Large intestine (tissue), 3 donors: ENCODE data around the gene COMMD4. TPM values are rescaled to one million over a fixed set of nuclear protein-coding genes. Genes with fewer than 3 reads are reported as not detected.
"Not testable (repeated sequence)": the region's sequence is repeated elsewhere in the genome, so short reads cannot be mapped to it uniquely, and the experiment has no call there.

Experiments
- DNase-seq, 2 donors: peaks; one replicate each; pipeline versions ENCODE4 v3.0.0 to v3.0.0-alpha.2; 2013
- H3K27ac ChIP-seq: one replicate; pipeline ENCODE4 v1.5.1; 2013; ENCODE audit warnings: low read length
- H3K27me3 ChIP-seq: 2 replicates; pipeline ENCODE4 v1.6.1; 2013; ENCODE audit warnings: low read length; ENCODE audit not compliant: control insufficient read depth, insufficient read depth
- H3K36me3 ChIP-seq: 2 replicates; pipeline ENCODE4 v1.6.1; 2013; ENCODE audit warnings: low read length; ENCODE audit not compliant: control insufficient read depth, insufficient read depth
- H3K4me1 ChIP-seq: one replicate; pipeline ENCODE4 v1.6.1; 2013; ENCODE audit warnings: low read length; ENCODE audit not compliant: control insufficient read depth, insufficient read depth
- H3K4me3 ChIP-seq: one replicate; pipeline ENCODE4 v1.5.1; 2013; ENCODE audit warnings: low read length
- H3K9me3 ChIP-seq: one replicate; pipeline ENCODE4 v1.6.1; 2013; ENCODE audit warnings: mild to moderate bottlenecking, low read depth, low read length, moderate library complexity; ENCODE audit not compliant: control insufficient read depth
- WGBS: methylation state at CpG from one replicate; pipeline ENCODE4 v1.1.5; 2013; ENCODE audit warnings: low lambda C conversion rate; ENCODE audit not compliant: insufficient coverage; 5-methylcytosine and 5-hydroxymethylcytosine counted together
- polyA plus RNA-seq: library from polyadenylated mRNA; unstranded; fragments of 120-200 nt; gene quantifications from one replicate; pipeline ENCODE4 v1.2.1, GENCODE V29; 2013

The COMMD4 gene
- polyA plus RNA-seq, 1 donor, result 79.9 TPM

GRCh38 chr15:75329571-75329970 is 6.3 kb upstream of the COMMD4 start:
- no peaks in the 10 kb centered on the region for H3K27me3 ChIP-seq
- no peaks in the 10 kb centered on the region for H3K36me3 ChIP-seq
- no peak for DNase-seq
- no peak overlapping the region for H3K4me3 ChIP-seq
- H3K4me1 ChIP-seq, result peaks cover under 1% of the 10 kb centered on the region
- H3K27ac ChIP-seq, result no peak overlapping the region
- no peaks in the 10 kb centered on the region for H3K9me3 ChIP-seq
- WGBS, result no CpG with 5 or more reads among the region's 2 CpGs

GRCh38 chr15:75332093-75332492 is 3.8 kb upstream of the COMMD4 start:
- not testable (repeated sequence) for H3K36me3 ChIP-seq, H3K4me3 ChIP-seq, H3K27me3 ChIP-seq, H3K4me1 ChIP-seq, DNase-seq, H3K9me3 ChIP-seq, H3K27ac ChIP-seq
- WGBS, result 70% methylated on average over 2 of the region's 7 CpGs

- H3K27me3 ChIP-seq, DNase-seq, H3K27ac ChIP-seq, H3K4me3 ChIP-seq, H3K36me3 ChIP-seq, H3K4me1 ChIP-seq, H3K9me3 ChIP-seq: not testable (repeated sequence)
- 91% methylated on average over 4 of the region's 15 CpGs for WGBS
Measured at GRCh38 chr15:75333654-75334419, 2.0 kb upstream of the COMMD4 start.

- H3K27me3 ChIP-seq, result no peaks in the 10 kb centered on the region
- H3K4me3 ChIP-seq, result peak overlapping the region; percentile 95
- H3K4me1 ChIP-seq, result no peaks in the 10 kb centered on the region
- H3K36me3 ChIP-seq, result peaks cover 11% of the 10 kb centered on the region
- 100% methylated on average over 1 of the region's 3 CpGs for WGBS
- no peaks in the 10 kb centered on the region for H3K9me3 ChIP-seq
- H3K27ac ChIP-seq, result no peak overlapping the region
- no peak for DNase-seq
Measured at GRCh38 chr15:75335313-75335704, 554 bp upstream of the COMMD4 start.

GRCh38 chr15:75338661-75339240 is 2.9 kb downstream of the COMMD4 start:
- Histone ChIP-seq H3K27me3 (no peaks in the 10 kb centered on the region), H3K4me1 (no peaks in the 10 kb centered on the region), H3K9me3 (no peaks in the 10 kb centered on the region), H3K36me3 (peaks cover 15% of the 10 kb centered on the region), H3K4me3 (no peak overlapping the region), H3K27ac (no peak overlapping the region)
- DNase-seq, result no peak
- WGBS, result no CpG with 5 or more reads among the region's 11 CpGs

- no peak for DNase-seq
- no peaks in the 10 kb centered on the region for H3K27me3 ChIP-seq
- peaks cover 15% of the 10 kb centered on the region for H3K36me3 ChIP-seq
- H3K27ac ChIP-seq, result no peak overlapping the region
- H3K4me3 ChIP-seq, result no peak overlapping the region
- no CpG with 5 or more reads among the region's 13 CpGs for WGBS
- H3K9me3 ChIP-seq, result no peaks in the 10 kb centered on the region
- no peaks in the 10 kb centered on the region for H3K4me1 ChIP-seq
Measured at GRCh38 chr15:75339531-75340240, 3.8 kb downstream of the COMMD4 start.

- no peak for DNase-seq
- Histone ChIP-seq H3K27me3 (no peaks in the 10 kb centered on the region), H3K36me3 (peaks cover 15% of the 10 kb centered on the region), H3K27ac (no peak overlapping the region), H3K4me1 (peaks cover 3% of the 10 kb centered on the region), H3K4me3 (no peak overlapping the region), H3K9me3 (no peaks in the 10 kb centered on the region)
- 33% methylated on average over 1 of the region's 6 CpGs for WGBS
Measured at GRCh38 chr15:75342221-75342620, 6.4 kb downstream of the COMMD4 start.

GRCh38 chr15:75343953-75344352 is 8.1 kb downstream of the COMMD4 start:
- WGBS, result 10% methylated on average over 2 of the region's 8 CpGs
- H3K4me1 ChIP-seq, H3K4me3 ChIP-seq, H3K27me3 ChIP-seq, DNase-seq, H3K9me3 ChIP-seq, H3K27ac ChIP-seq: not testable (repeated sequence)
- H3K36me3 ChIP-seq, result peaks cover 15% of the 10 kb centered on the region

- Histone ChIP-seq H3K36me3 (no peaks in the 10 kb centered on the region), H3K27ac (peak within 1 kb of the TSS; percentile 35), H3K4me1 (peaks cover 11% of the 10 kb centered on the region), H3K4me3 (peak within 1 kb of the TSS; percentile 81), H3K9me3 (peaks cover 4% of the 10 kb centered on the region), H3K27me3 (peaks cover 5% of the 10 kb centered on the region)
- no CpG with 5 or more reads among the region's 20 CpGs for WGBS
- peak in 1 of 2 donors; percentile 66 for DNase-seq
Measured at GRCh38 chr15:75346796-75347221, 10.9 kb downstream of the COMMD4 start, which contains the start of gene NEIL1. NEIL1 (plus strand) TSS chr15:75347039; CDS start chr15:75348906, 1,867 bp downstream.

- peak overlapping the region; percentile 81 for H3K4me3 ChIP-seq
- peak overlapping the region; percentile 35 for H3K27ac ChIP-seq
- peaks cover 11% of the 10 kb centered on the region for H3K4me1 ChIP-seq
- H3K9me3 ChIP-seq, result peaks cover 4% of the 10 kb centered on the region
- 6% methylated on average over 8 of the region's 65 CpGs for WGBS
- peaks cover 5% of the 10 kb centered on the region for H3K27me3 ChIP-seq
- no peaks in the 10 kb centered on the region for H3K36me3 ChIP-seq
- peak in 1 of 2 donors; percentile 78 for DNase-seq
Measured at GRCh38 chr15:75347222-75348033, 11.6 kb downstream of the COMMD4 start.
